Peyer's patch (tissue), 4 donors: Measurements from ENCODE around the gene ZNRF4.

Source experiments
- CTCF ChIP-seq, 6 experiments: fragments of 450-650 bp in 4 of 6; fragments of 200-600 bp in 2 of 6; sonication (generic) in 1 of 6; IDR thresholded peaks; one replicate each; pipeline ENCODE4 v1.5.1; 2017 to 2019; ENCODE audit warnings: antibody characterized with exemption in 6 of 6, mild to moderate bottlenecking in 3 of 6, moderate library complexity in 1 of 6
- POLR2A ChIP-seq, 2 donors: fragments of 450-650 bp; IDR thresholded peaks; one replicate each; pipeline ENCODE4 v1.5.1; 2017; ENCODE audit warnings: antibody characterized with exemption in 2 of 2, mild to moderate bottlenecking in 2 of 2, moderate library complexity in 2 of 2

GRCh38 chr19:5503598-5503997 is 48.4 kb downstream of the ZNRF4 start:
- no peak for TF ChIP-seq CTCF (IDR thresholded peaks at IDR 0.05)
- no peak for TF ChIP-seq POLR2A (IDR thresholded peaks at IDR 0.05)
